ENCODE results near the gene KRT15.

DNA sequence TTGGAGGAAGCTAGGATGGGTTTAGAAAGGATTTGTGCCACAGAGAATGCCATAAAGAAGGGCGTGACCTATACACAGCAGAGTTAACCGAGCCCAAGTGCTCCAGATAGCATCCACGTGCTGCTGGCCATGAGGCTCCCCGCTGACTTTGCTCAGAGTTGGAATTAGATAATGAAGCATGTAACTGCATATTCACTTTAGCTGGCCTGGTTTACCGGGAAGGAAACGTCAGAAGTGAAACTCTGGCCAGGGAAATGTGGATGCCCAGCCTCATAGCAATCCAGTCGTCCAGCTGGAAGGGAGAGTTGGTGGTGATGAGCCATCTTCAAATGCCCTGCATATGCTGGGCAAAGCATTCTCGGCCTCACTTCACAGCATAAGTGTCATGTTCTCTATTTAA lies 43.8 kb downstream of the KRT15 start:
- no peak for TF ChIP-seq JUND (IDR thresholded peaks at IDR 0.05)
- TF ChIP-seq EZH2phosphoT487 (IDR thresholded peaks at IDR 0.05; ENCODE audit: borderline replicate concordance, low read depth): no peak
- TF ChIP-seq RAD21 (IDR thresholded peaks at IDR 0.05; ENCODE audit: low read length): no peak
- TF ChIP-seq, protein P1, sequence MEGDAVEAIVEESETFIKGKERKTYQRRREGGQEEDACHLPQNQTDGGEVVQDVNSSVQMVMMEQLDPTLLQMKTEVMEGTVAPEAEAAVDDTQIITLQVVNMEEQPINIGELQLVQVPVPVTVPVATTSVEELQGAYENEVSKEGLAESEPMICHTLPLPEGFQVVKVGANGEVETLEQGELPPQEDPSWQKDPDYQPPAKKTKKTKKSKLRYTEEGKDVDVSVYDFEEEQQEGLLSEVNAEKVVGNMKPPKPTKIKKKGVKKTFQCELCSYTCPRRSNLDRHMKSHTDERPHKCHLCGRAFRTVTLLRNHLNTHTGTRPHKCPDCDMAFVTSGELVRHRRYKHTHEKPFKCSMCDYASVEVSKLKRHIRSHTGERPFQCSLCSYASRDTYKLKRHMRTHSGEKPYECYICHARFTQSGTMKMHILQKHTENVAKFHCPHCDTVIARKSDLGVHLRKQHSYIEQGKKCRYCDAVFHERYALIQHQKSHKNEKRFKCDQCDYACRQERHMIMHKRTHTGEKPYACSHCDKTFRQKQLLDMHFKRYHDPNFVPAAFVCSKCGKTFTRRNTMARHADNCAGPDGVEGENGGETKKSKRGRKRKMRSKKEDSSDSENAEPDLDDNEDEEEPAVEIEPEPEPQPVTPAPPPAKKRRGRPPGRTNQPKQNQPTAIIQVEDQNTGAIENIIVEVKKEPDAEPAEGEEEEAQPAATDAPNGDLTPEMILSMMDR (IDR thresholded peaks at IDR 0.05): no peak

Measured in SK-N-SH (cell line).